Progenitor cell of endocrine pancreas (in vitro differentiated cells): Measurements from ENCODE around the gene RBFOX2. TPM values are rescaled to one million over a fixed set of nuclear protein-coding genes. Genes with fewer than 3 reads are reported as not detected.

Source experiments
- DNase-seq: peaks from one replicate; pipeline ENCODE4 v3.0.0; 2021; ENCODE audit warnings: low spot score; ENCODE audit not compliant: unreplicated experiment
- H3K27ac Mint-ChIP-seq: 2 replicates; pipeline ENCODE4 v1.8.0; 2021; ENCODE audit warnings: mild to moderate bottlenecking, moderate library complexity, mixed read lengths
- H3K27me3 Mint-ChIP-seq: 2 replicates; pipeline ENCODE4 v1.8.0; 2021; ENCODE audit warnings: mixed read lengths
- H3K36me3 Mint-ChIP-seq: 2 replicates; pipeline ENCODE4 v1.8.0; 2022; ENCODE audit warnings: mixed read lengths; ENCODE audit not compliant: insufficient read depth
- H3K4me1 Mint-ChIP-seq: 2 replicates; pipeline ENCODE4 v1.8.0; 2021; ENCODE audit warnings: low read depth, mixed read lengths
- H3K4me3 Mint-ChIP-seq: 2 replicates; pipeline ENCODE4 v1.8.0; 2021; ENCODE audit warnings: low read depth, mild to moderate bottlenecking, moderate library complexity, mixed read lengths
- H3K9me3 Mint-ChIP-seq: 2 replicates; pipeline ENCODE4 v1.8.0; 2021; ENCODE audit warnings: low read depth, mixed read lengths
- total RNA-seq: library from RNA; stranded (reverse); gene quantifications from 2 replicates; pipeline ENCODE4 v1.2.1, GENCODE V29; 2021
- TF ChIP-seq, protein P1 (sequence below): fragments of 200-600 bp; sonication (generic); IDR thresholded peaks from one replicate; pipeline ENCODE4 v1.5.0; 2021; ENCODE audit warnings: antibody characterized with exemption, mild to moderate bottlenecking; ENCODE audit not compliant: unreplicated experiment

RBFOX2 gene
- total RNA-seq, 1 donor from 2014 or later = 140 TPM

GRCh38 chr22:35973388-35973787 lies 55.2 kb downstream of the RBFOX2 start:
- DNase-seq = no peak
- Mint-ChIP-seq H3K4me3 (no peak overlapping the region), H3K9me3 (no peaks in the 10 kb centered on the region), H3K36me3 (no peaks in the 10 kb centered on the region), H3K4me1 (peaks cover 67% of the 10 kb centered on the region), H3K27ac (peak overlapping the region; percentile 92), H3K27me3 (no peaks in the 10 kb centered on the region)
- TF ChIP-seq, protein P1, sequence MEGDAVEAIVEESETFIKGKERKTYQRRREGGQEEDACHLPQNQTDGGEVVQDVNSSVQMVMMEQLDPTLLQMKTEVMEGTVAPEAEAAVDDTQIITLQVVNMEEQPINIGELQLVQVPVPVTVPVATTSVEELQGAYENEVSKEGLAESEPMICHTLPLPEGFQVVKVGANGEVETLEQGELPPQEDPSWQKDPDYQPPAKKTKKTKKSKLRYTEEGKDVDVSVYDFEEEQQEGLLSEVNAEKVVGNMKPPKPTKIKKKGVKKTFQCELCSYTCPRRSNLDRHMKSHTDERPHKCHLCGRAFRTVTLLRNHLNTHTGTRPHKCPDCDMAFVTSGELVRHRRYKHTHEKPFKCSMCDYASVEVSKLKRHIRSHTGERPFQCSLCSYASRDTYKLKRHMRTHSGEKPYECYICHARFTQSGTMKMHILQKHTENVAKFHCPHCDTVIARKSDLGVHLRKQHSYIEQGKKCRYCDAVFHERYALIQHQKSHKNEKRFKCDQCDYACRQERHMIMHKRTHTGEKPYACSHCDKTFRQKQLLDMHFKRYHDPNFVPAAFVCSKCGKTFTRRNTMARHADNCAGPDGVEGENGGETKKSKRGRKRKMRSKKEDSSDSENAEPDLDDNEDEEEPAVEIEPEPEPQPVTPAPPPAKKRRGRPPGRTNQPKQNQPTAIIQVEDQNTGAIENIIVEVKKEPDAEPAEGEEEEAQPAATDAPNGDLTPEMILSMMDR = no peak

- Mint-ChIP-seq H3K36me3 (peaks cover 2% of the 10 kb centered on the region), H3K9me3 (no peaks in the 10 kb centered on the region), H3K27me3 (no peaks in the 10 kb centered on the region), H3K27ac (peak overlapping the region; percentile 63), H3K4me3 (no peak overlapping the region), H3K4me1 (peaks cover 70% of the 10 kb centered on the region)
- TF ChIP-seq, protein P1 = no peak
- no peak for DNase-seq
Measured at GRCh38 chr22:35972559-35972958, 56.1 kb downstream of the RBFOX2 start.

DNA sequence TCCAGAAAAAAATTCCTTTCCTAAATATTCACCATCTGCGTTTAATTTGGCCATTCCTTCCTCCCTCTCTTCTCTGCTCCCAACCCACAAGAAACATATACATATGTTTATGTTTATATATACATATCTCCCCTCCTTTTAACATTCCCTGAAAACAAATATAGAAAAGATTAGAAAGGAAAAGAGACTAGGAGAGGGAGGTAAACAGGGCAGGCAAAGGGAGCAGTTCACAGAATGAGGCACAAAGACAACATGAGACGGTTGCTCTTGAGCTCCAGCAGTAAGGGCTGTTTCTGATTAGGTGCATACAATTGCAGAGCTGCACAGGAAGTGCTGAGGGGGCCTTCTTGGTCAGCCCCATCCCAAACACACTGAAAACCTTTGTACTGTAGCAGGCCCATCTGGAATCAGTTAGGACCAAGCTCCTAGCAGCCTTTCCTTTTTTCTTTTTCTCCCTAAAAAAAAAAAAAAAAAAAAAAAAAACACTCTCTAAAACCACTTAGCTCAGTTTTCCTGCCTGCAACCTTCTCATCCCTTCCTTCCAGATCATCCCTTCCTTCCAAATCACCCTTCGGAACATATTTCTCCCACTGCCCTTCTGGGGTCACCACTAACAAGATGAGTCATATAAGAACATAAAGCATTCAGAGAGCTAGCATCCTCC lies 57.0 kb downstream of the RBFOX2 start:
- no peak for DNase-seq
- no peak overlapping the region for H3K4me3 Mint-ChIP-seq

DNA sequence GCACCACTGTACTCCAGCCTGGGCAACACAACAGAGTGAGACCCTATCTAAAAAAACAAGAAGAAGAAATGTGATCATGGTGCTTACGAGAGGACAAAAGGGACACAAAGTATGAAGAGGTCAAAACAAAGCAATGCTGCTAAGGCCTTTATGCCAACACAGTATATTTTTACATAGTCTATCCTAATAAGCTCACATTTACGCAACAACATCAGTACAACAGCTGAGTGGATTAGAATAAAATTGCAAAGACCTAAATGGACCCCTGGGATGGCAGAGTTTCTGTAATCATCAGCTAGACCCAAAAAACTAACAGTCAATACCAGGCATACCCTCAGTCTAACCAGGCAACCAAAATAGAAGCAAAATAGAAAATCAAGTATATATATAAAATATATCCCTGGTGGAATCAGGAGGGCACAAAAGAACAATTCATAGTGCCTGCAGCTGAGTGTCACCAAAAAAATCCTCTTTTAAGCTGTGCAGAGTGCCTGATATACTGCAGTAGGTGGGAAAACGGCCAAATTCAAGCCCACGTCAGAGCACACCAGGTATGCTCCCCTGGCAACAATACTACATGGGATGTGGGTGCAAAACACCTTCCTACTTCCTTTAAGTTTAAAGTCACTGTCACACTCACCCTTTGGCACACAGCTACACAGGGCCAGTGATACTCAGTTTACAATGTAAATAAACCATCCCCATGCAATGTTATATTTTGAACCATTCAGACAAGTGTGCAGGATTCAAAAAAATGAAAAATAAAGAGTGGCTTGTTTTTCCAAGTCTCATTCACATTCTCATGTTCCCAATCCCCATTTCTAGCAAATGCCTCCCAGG lies 57.8 kb downstream of the RBFOX2 start:
- Mint-ChIP-seq H3K27me3 (no peaks in the 10 kb centered on the region), H3K9me3 (no peaks in the 10 kb centered on the region), H3K27ac (peak overlapping the region; percentile 54), H3K4me1 (peaks cover 64% of the 10 kb centered on the region), H3K4me3 (no peak overlapping the region), H3K36me3 (peaks cover 2% of the 10 kb centered on the region)
- TF ChIP-seq, protein P1 = no peak
- no peak for DNase-seq

More for the DNA sequence above, 57.0 kb downstream of the RBFOX2 start:
- Mint-ChIP-seq H3K9me3 (no peaks in the 10 kb centered on the region), H3K27me3 (no peaks in the 10 kb centered on the region), H3K36me3 (peaks cover 2% of the 10 kb centered on the region), H3K27ac (peak overlapping the region; percentile 54), H3K4me1 (peaks cover 68% of the 10 kb centered on the region)
- TF ChIP-seq, protein P1 = no peak

GRCh38 chr22:35967046-35967397 lies 61.6 kb downstream of the RBFOX2 start:
- Mint-ChIP-seq H3K27me3 (no peaks in the 10 kb centered on the region), H3K4me3 (no peak overlapping the region), H3K4me1 (peaks cover 40% of the 10 kb centered on the region), H3K36me3 (peaks cover 3% of the 10 kb centered on the region), H3K27ac (no peak overlapping the region), H3K9me3 (no peaks in the 10 kb centered on the region)
- TF ChIP-seq, protein P1 = no peak
- no peak for DNase-seq
